A673 (cell line): ENCODE results near the gene FAM83F. TPM values are rescaled to one million over a fixed set of nuclear protein-coding genes. Genes with fewer than 3 reads are reported as not detected.

Experiments used
- BruUV-seq: library from RNA; stranded (reverse); fragments of 400-500 nt; replicated peaks from 2 replicates; lab custom pipeline; 2021; lab: Mats Ljungman, UMichigan
- CTCF ChIA-PET: fragments of 300-600 bp; sonication (Branson Sonifier 250); formaldehyde crosslinking; loops from one replicate; lab custom pipeline; 2022; ENCODE audit warnings: antibody characterized with exemption; lab: Charles Lee
- POLR2A ChIA-PET: fragments of 300-600 bp; sonication (Branson Sonifier 250); formaldehyde crosslinking; loops from one replicate; lab custom pipeline; 2022; ENCODE audit warnings: antibody characterized with exemption; ENCODE audit not compliant: low non-redundant PET; lab: Charles Lee
- DNase-seq: peaks from one replicate; pipeline ENCODE4 v3.0.0-alpha.2; 2015; ENCODE audit warnings: low spot score
- H3K27ac ChIP-seq: fragments of 200-600 bp; sonication (generic); 2 replicates; pipeline ENCODE4 v1.5.1; 2016; ENCODE audit warnings: mixed run types, low read depth, mild to moderate bottlenecking, mixed read lengths, antibody characterized with exemption, low read length; ENCODE audit not compliant: poor library complexity, severe bottlenecking
- H3K27me3 ChIP-seq: fragments of 200-600 bp; sonication (generic); replicated peaks from 2 replicates; pipeline ENCODE4 v1.6.1; 2017; ENCODE audit warnings: mixed run types, low read depth, mild to moderate bottlenecking, mixed read lengths, antibody characterized with exemption, low read length; ENCODE audit not compliant: insufficient read depth, poor library complexity
- H3K36me3 ChIP-seq: fragments of 200-600 bp; sonication (generic); 2 replicates; pipeline ENCODE4 v1.6.1; 2016; ENCODE audit warnings: mixed run types, mild to moderate bottlenecking, mixed read lengths, antibody characterized with exemption, low read length; ENCODE audit not compliant: insufficient read depth, poor library complexity, severe bottlenecking
- H3K4me1 ChIP-seq: fragments of 200-600 bp; sonication (generic); 2 replicates; pipeline ENCODE4 v1.6.1; 2017; ENCODE audit warnings: mixed run types, mild to moderate bottlenecking, mixed read lengths, antibody characterized with exemption, low read length; ENCODE audit not compliant: insufficient read depth, poor library complexity, severe bottlenecking
- H3K4me3 ChIP-seq: fragments of 200-600 bp; sonication (generic); 2 replicates; pipeline ENCODE4 v1.5.1; 2016; ENCODE audit warnings: low read depth, mixed run types, mild to moderate bottlenecking, mixed read lengths, low read length; ENCODE audit not compliant: poor library complexity, severe bottlenecking
- H3K9me3 ChIP-seq: fragments of 200-600 bp; sonication (generic); 2 replicates; pipeline ENCODE4 v1.6.1; 2016; ENCODE audit warnings: mixed run types, low read depth, mild to moderate bottlenecking, mixed read lengths, antibody characterized with exemption, low read length; ENCODE audit not compliant: poor library complexity, severe bottlenecking
- EZH2 ChIP-seq: fragments of 200-600 bp; sonication (generic); IDR thresholded peaks from 2 replicates; pipeline ENCODE4 v1.6.1; 2017; ENCODE audit warnings: borderline replicate concordance, low read depth, mild to moderate bottlenecking, mixed read lengths, antibody characterized with exemption, low read length; ENCODE audit not compliant: poor library complexity, severe bottlenecking
- intact Hi-C: fragments of 100-400 bp; cut with micrococcal nuclease; formaldehyde crosslinking; loops from one replicate; pipeline ENCODE4 v1.10.0; 2022; ENCODE audit not compliant: unreplicated experiment
- total RNA-seq: library from RNA; stranded (reverse); gene quantifications from 2 replicates; pipeline ENCODE4 v1.2.3, GENCODE V29; 2021
- TF ChIP-seq, protein P1 (sequence below): fragments of 300-800, 200-600 bp; sonication (generic); conservative IDR thresholded peaks from 2 replicates; pipeline ENCODE4 v1.5.1; 2017; ENCODE audit warnings: low read depth, mild to moderate bottlenecking, antibody characterized with exemption, low read length, moderate library complexity, mixed read lengths

Gene FAM83F
- total RNA-seq, 1 experiment from 2014 or later: not detected

DNA sequence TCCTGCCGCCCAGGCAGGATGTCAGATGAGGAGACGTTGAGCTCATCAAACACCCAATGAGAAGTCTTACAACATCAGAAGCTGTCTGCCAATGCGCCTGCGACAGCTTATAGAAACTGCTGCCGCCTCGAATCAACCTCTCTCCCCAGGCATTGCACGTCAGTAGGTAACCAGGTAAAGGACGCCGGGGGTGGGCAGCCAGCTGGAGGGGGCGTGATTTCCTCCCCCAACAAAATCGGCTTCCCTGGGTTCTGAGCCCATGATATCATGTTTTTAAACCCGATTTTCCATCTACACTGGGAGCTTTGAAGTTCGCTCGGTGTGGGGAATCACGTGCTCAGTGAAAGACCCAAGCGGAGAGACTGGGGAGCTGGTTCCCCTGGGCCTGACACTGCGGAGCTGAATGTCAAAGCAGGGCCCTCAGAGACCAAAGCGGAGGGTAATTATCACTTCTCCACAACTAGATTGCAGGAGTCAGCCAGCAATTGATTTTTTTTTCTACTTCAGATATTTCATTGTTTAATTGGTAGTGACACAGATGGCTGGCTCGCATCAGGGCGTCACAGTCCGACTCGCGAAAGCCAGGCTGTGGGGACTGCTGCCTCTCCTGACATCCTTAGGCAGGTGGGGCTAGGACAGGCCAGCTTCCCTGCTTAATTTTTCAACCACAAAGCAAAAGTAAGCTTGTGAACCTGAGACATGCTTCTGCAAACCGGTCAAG, 15.4 kb downstream of the FAM83F start:
- no peak overlapping the region for H3K27ac ChIP-seq
- POLR2A ChIA-PET: no interaction called here
- TF ChIP-seq EZH2: no peak
- TF ChIP-seq, protein P1, sequence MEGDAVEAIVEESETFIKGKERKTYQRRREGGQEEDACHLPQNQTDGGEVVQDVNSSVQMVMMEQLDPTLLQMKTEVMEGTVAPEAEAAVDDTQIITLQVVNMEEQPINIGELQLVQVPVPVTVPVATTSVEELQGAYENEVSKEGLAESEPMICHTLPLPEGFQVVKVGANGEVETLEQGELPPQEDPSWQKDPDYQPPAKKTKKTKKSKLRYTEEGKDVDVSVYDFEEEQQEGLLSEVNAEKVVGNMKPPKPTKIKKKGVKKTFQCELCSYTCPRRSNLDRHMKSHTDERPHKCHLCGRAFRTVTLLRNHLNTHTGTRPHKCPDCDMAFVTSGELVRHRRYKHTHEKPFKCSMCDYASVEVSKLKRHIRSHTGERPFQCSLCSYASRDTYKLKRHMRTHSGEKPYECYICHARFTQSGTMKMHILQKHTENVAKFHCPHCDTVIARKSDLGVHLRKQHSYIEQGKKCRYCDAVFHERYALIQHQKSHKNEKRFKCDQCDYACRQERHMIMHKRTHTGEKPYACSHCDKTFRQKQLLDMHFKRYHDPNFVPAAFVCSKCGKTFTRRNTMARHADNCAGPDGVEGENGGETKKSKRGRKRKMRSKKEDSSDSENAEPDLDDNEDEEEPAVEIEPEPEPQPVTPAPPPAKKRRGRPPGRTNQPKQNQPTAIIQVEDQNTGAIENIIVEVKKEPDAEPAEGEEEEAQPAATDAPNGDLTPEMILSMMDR: no peak
- intact Hi-C loops: no loop called here
- no peaks in the 10 kb centered on the region for H3K4me1 ChIP-seq
- no peaks in the 10 kb centered on the region for H3K9me3 ChIP-seq
- CTCF ChIA-PET: interaction anchor here (0.6 kb wide), 1 partner anchor 473 kb away, joined by 4 read pairs; no protein-coding TSS in a partner anchor
- H3K27me3 ChIP-seq: peaks cover 68% of the 10 kb centered on the region
- no peak for DNase-seq
- H3K4me3 ChIP-seq: no peak overlapping the region
- H3K36me3 ChIP-seq: no peaks in the 10 kb centered on the region
- BruUV-seq: no TSS peak

DNA sequence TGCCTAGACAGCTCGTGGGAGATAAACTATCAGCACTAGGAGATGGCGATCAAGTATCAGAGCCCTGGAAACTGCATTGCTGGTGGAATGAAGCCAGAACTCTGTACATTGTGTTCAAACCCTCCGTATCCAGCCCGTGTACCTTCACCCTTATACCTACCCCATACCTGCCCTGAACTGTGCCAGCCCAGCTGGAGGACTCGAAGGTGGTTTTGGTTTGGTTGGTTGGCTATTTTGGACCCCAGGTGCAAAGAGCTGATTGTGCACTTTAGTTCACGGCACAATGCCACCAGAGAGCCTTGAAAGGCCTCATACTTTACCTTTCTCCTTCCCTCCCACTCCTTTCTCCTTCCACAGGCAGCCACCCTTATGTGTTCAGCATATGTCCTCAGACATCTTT, 16.0 kb downstream of the FAM83F start:
- H3K27ac ChIP-seq: no peak overlapping the region
- CTCF ChIA-PET: no interaction called here
- H3K36me3 ChIP-seq: no peaks in the 10 kb centered on the region
- POLR2A ChIA-PET: no interaction called here
- H3K9me3 ChIP-seq: no peaks in the 10 kb centered on the region
- H3K4me3 ChIP-seq: no peak overlapping the region
- intact Hi-C loops: no loop called here
- no peak for DNase-seq
- no peaks in the 10 kb centered on the region for H3K4me1 ChIP-seq
- BruUV-seq: no TSS peak
- H3K27me3 ChIP-seq: peaks cover 65% of the 10 kb centered on the region
- no peak for TF ChIP-seq EZH2
- TF ChIP-seq, protein P1: no peak

DNA sequence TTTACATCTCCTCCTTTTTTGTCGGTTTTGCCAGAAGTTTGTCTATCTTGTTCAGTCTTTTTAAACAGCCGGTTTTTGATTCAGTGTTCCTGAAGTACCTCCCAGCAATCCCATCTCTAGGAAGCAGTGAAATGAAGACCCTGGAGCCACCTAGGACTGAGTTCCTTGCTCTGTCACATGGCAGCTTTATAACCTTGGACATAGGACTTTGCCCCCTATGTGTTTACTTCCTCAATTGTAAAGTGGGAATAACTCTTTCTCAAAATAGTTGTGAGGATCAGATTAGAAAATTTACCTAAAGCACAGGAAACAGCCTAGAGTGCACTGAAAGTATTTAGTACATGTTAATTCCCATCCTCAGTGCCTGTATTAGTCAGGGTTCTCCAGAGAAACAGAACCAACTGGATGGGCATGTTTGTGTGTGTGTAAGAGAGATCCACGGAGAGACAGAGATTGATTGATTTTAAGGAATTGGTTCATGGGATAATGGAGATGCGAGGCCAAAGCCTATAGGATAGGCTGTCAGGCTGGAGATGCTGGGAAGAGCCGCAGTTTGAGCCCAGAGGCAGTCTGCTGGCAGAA, 20.0 kb downstream of the FAM83F start:
- CTCF ChIA-PET: no interaction called here
- Histone ChIP-seq H3K4me3 (no peak overlapping the region), H3K36me3 (no peaks in the 10 kb centered on the region), H3K9me3 (no peaks in the 10 kb centered on the region), H3K27ac (no peak overlapping the region), H3K27me3 (peaks cover 33% of the 10 kb centered on the region), H3K4me1 (no peaks in the 10 kb centered on the region)
- intact Hi-C loops: no loop called here
- DNase-seq: no peak
- BruUV-seq: no TSS peak
- POLR2A ChIA-PET: no interaction called here
- no peak for TF ChIP-seq EZH2
- TF ChIP-seq, protein P1: no peak
